Measurements from ENCODE around the gene GFRA3.

- no peak for TF ChIP-seq EZH2phosphoT487 (IDR thresholded peaks at IDR 0.05)
- no peak for TF ChIP-seq CTCF (IDR thresholded peaks at IDR 0.05)
- no peak for TF ChIP-seq EZH2 (IDR thresholded peaks at IDR 0.05)
Measured at GRCh38 chr5:138315751-138316278, 41.4 kb upstream of the GFRA3 start.
